HG02678 (cell line): ENCODE results near the gene RACGAP1.
"Not testable (repeated sequence)": the region's sequence is repeated elsewhere in the genome, so short reads cannot be mapped to it uniquely, and the experiment has no call there.

Source experiments
- ATAC-seq: cut with Tn5 transposase; IDR thresholded peaks from one replicate; pipeline ENCODE4 v1.9.1; 2021; ENCODE audit warnings: mild to moderate bottlenecking, moderate library complexity; ENCODE audit not compliant: unreplicated experiment

The RACGAP1 gene

DNA sequence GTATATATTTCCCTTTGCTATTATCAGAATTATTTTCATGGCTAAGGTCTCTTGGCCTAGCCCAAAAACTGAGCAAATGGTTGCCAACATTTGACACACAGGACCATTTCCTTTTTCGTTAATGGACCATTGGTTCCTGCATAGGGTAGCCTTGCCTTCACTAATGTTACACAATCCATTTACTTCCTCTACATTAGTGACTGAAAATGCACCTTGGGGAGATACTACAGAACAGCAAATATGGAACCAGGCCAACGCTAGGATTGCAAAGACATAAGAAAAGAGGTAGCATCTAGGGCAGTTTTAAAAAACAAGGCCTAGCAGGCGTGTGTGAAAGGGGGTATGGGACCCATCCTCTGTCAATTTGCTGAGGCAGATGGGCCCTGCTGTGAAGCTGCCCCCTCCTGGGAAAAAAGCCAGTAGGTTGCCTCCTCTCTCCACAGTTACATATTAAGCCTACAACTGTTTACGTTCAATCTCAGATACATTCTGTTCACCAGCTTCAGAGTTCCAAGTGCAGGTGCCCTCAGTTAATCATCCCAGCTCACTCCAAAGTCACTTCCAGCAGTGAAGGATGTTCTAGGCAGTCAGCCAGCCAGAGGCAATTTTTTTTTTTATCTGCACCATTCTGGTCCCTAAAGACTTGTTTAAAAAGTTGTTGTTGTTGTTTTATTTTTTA lies 37.5 kb downstream of the RACGAP1 start:
- no peak for ATAC-seq

DNA sequence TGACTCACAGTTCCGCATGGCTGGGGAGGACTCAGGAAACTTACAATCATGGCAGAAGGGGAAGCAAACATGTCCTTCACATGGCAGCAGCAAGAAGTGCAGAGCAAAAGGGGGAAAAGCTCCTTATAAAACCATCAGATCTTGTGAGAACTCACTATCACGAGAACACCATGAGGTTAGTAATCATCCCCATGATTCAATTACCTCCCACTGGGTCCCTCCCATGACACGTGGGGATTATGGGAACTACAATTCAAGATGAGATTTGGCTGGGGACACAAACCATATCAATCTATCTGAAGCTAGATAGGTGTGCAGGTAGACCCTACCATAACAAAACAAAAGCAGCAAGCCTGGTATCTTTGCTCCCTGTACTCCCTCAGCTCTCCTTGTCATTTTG lies 38.8 kb downstream of the RACGAP1 start:
- not testable (repeated sequence) for ATAC-seq

DNA sequence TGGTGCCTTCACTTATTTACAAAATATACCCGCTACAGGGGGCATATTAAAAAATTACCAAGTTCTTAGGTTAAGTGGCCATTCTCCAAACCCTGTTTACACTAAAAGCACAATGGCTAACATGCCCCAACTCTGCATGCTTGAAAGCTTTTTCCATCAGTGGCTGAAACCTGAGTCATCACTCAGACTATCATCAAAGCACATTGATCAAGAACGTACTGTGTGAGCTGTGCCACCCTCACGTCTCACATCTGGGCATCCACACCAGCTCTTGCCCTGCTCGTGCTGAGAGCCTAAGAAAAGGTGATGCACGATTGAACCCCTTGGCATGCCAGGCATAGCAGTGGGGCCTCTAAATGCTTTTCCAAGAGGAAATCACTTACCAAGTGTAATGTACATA lies 39.3 kb downstream of the RACGAP1 start:
- ATAC-seq = no peak

DNA sequence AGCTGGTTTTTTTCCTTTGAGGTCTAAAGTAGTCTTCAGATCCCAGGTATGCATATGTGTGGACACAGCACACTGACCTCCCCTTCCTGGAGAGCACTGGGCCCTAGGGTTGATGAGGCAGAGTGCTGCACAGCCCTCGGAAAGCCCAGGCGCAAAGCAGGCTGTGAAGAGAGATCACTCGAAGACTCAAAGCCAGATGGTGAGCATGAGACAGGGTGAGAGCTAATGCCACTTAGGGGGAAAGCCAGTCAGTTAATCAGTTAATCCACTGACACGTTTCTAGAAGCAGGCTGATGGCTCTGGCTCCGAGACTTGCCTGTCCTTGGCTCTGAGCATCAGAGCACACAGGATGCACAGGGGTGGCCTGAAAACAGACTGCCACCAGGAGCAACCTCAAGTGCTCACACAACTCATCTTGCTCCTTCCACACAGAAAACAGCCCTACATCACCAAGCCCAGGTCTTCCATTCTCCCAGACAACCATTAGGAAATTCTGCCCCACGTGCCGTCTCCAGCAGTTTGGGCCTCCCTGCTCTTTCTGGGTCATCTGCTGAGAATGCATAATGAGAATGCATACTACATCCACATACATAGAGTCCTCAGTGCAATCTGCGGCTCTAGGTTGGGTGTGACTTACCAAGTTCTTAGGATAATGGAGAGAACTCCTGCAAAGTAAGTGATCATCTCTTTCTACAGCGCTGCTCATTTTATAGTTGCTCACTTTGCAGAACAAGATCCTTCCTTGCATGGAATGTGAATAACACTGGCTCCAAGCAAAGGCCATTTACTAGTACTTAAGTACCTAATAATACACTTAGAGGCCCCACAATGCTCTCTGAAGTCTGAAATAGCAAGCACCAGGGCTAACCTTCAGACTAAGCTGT lies 40.6 kb downstream of the RACGAP1 start:
- no peak for ATAC-seq

DNA sequence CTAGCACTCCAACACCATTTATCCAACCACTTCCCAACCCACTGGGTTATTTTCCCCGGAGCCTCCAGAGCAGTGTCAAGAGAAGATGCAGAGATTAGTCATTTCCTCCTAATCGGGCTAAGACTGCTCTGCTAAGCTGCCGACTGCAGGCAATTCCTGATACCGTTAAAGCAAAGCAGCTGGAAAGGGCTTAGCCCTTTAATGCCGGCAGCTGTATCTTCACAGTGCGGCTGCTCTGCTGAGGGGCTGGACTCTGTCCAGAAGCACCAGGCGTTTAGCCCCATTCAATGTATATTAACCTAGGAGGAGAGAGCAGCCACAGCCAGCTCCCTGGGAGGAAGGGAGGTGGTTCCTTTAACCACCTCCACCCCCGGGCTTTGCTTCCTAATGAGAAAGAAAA lies 41.4 kb downstream of the RACGAP1 start:
- no peak for ATAC-seq

DNA sequence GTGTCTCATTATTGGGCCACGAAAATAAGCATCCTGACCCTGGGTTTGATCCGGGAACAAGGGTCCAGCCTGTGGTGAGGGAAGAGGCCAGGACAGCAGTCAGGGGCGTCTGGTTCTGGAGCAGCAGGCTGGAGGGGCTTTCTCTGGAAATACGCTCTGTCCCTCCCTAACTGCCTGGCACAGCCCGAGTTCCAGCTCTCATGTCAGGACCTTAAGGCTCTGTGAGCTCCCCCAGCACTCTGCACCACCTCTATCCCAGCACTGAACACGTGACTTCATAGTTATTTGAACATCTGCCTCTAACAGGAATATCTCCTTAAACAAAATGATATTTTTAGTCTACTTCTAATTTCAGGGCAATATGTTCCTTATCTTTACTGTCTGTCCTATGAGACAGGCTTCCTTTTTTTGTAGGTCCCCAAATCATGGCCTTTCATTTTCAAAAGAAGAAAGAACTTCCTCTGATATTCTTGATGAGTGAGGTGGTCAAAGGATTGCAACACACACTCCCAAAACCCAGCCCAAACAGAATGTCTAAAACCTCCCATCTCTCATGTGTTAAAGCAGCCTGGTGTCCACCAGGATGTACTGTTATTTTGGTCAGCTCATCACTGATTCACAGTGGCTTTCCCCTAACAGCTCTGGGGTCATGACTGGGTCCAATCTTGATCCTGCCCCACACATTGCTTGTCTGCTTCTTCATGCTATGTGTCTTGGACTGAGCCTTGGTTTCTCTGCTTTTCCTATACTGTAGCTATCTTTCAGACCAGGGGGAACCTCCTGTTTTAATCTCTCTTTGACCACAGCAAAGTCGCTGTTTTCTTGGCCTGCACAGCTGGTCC lies 42.8 kb downstream of the RACGAP1 start:
- no peak for ATAC-seq

DNA sequence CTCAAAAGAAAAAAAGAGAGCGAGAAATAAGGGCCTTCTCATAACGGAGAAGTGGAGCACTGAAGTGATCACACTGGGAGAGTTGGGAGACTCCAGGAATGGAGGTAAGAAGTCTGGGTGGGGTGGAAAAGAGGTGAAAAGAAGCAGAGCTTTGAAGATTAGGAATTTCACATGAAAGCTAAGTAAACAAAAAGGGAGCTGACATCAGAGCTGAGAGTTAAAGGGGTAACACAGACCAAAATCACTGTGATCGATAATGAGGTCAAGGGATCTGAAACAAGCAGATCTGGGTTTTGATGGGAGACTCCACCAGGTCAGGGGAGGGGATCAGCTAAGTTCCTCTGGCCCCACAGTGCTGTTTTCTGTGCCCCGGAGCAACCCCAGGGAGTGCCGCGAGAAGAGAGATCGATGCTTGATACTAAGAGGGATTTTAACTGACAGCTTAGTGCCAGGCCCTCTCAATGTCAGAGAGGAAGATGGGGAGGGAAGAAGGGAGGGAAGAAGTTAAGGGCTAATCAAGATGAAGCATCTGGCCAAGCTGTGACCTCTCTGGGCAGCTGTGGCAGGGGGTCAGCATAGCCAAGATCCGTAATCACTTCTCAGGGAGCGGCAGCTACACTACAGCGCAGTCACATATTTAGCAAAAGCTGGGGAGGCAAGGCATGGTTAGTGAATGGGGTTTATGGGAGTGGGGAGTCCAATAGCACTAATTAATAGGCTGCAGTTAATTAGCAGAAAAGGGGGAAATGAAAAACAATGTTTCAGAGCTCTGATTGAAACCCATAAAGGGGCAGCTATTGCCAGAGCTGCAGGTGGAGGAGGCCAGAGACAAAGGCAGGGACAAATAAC lies 44.6 kb downstream of the RACGAP1 start:
- ATAC-seq = no peak

DNA sequence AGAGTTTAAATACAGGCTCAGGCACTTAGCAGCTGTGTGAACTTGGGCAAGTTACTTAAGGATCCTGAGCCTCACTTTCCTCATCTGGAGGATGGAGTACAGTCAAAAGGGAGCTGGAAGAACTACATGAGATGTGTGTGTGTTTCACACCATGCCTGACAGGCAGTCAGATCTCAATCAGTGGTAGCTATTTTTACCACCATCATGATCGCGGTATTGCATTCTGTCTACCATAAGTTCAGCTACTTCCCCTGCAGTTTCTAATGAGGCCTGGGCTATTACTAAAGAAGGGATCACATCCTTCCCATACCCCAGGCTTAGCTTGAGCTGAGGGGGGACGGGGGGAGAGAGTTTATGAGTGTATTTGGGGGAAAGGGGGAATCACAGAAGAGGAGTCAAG lies 45.5 kb downstream of the RACGAP1 start:
- no peak for ATAC-seq

DNA sequence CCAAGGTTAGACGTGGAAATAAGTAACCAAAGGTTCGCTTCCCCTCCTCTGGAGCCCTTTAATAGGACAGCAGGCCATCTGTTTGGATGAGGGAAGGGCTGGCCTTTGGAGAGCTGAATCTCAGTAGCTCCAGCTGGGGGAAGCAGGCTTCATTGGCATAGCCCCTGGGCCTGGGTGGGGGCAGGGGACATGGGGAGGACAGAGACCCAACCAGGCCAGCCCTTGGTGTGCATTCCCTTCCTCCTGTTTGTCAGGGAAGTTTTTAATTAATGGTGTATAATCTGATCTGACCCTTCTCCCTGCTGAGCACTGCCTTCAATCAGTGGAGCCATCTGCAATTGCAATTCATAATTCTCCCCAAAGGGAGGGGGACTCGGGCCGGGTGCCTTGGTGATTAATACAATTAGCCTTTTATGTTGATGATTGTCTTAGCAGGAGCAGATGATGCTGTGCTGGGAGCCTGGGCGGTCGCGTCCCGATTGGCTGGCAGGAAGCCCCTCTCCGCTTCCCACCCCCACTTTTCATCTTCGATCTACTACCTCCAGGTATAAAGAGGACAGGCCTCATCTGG lies 46.2 kb downstream of the RACGAP1 start:
- no peak for ATAC-seq

DNA sequence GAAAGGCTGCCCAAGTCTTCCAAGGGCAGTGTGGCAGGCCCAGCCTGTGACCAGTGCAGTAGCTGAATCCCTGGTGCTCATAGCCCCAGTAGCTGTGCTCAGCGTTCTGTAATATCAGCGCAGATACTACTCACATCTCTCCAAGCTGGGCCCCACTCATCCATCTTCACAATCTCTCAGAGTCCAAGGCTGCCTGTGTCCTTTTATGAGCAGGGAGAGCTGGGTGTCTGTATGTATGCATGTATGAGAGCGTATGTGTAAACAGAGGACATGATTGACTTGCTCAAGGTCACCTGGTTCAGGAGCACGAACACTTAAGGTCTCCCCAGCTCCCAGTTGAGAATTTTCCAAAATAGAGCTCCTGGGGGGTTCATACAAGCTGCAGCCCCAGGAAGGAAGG lies 47.2 kb downstream of the RACGAP1 start:
- ATAC-seq = no peak

DNA sequence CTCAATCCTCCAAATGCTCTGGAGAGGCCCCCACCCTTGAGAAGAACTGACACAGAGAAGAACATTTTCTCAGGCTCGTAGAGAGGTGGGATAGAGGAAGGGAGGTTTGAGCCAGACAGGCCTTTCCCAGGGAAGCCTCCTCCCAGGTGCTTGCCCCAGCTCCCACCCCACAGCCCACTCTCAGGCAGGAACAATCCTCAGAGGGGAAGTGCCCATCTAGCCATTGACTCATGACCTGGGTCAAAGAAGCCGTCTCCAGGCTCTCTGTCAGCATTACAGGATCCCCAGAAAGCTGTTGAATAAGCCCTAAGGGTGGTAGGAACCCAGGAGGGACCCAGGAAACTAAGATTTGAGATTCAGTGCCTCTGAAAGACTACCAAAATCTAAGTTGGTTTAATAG lies 48.7 kb downstream of the RACGAP1 start:
- no peak for ATAC-seq

DNA sequence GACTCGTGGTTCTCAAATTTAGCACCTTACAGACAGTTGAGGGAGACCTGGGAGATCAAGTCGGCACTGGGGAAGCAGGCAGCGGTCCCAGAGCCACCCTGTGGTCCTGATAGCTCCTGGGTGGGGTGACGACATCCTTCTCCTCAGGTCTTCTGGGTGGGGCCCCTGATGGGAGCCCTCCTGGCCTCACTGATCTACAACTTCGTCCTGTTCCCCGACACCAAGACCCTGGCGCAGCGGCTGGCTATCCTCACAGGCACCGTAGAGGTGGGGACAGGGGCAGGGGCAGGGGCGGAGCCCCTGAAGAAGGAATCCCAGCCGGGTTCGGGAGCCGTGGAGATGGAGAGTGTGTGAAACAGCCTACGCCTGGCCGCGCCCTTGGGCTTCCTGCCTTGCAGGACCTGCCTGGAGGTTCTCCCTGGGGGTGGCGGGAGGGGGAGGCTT lies 50.0 kb downstream of the RACGAP1 start:
- ATAC-seq = no peak

DNA sequence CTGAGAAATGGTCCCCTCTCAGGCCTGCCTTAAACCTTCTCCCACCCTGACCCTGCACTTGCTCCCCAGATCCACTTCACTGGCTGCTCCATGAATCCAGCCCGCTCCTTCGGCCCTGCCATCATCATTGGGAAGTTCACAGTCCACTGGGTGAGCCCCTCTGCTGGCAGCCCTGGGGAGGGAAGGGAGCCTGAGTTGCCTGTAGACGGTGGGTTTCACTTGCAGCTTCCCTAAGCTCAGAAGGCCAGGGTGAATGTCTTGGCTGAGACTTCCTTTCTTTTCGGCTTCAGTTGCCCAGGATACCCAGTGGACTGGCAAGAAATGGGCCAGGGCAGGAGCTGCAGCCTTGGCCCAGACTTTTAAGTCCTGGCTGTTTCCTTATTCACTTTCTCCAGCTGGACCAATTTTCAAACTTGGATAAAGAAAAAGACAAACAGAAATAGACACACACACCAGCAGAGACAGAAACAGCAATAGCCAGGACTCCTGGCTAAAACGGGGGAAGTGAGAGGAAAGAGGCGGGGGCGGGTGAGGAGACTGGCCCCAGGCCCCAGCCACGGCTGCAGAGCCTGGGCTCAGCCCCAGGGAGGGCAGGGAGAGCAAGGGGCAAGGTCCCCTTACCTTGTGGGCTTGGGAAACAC lies 50.5 kb downstream of the RACGAP1 start:
- ATAC-seq = no peak

DNA sequence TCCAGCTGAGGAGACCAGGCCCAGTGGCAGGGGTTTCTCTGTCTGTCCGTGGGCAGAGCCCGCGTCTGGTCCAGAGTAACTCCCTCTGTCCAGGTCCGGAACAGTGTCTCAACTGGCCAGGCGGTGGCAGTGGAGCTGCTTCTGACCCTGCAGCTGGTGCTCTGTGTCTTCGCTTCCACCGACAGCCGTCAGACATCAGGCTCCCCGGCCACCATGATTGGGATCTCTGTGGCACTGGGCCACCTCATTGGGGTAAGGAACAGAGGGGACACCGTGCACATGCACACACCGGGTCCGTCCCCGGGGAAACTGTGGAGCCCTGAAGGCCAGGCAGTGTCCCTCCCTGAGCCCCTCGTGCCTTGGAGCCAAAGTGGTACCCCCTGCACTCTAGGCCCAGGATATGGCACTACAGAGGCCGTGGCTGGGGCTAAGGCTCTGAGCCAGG lies 51.0 kb downstream of the RACGAP1 start:
- no peak for ATAC-seq

DNA sequence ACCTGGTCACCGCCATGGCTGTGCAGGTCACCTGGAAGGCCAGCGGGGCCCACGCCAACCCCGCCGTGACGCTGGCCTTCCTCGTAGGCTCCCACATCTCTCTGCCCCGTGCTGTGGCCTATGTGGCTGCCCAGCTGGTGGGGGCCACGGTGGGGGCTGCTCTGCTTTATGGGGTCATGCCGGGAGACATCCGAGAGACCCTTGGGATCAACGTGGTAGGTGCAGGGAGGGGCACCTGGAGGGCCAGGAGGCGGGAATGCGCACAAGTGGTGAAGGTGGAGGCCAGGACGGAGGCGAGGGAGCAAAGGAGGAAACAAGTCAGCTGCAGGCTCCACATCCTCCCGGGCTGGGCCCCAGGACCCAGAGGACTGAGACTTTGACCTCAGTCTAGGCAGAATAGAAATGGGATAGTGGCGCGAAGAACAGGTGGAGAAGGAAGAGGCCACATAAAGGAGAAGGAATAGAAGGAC lies 51.9 kb downstream of the RACGAP1 start:
- no peak for ATAC-seq

DNA sequence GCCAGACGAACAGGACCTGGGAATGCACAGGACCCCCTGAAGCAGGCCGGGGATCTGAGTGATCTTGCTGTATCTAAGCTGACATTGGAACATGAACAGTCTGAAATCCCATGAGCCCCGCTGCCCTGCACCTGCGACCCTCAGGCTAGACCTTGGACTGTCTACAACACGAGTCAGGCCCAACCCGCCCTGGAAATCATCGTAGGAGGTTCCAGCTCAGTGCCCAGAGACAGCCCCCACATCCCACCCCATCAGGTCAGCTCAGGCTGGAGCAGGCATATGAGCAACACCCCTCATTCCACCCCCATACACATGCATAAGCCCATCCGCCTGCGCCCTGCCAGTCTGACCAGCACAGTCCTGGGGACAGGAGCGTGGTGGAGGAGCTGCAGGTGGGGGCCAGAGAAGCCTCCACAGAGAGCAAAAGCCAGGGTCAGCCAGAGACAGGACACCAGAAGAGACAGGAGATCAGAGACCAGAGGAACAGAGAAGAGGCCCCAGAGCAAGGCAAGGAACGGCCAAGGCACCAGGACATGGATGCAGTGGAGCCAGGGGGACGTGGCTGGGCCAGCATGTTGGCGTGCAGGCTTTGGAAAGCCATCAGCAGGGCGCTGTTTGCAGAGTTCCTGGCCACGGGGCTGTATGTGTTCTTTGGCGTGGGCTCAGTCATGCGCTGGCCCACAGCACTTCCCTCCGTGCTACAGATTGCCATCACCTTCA lies 52.5 kb downstream of the RACGAP1 start, which contains the start of gene AQP6:
AQP6 (plus strand) TSS at position 307 of the 720 bp plus-strand sequence; CDS start at position 534, 227 bp downstream.
- no peak for ATAC-seq

DNA sequence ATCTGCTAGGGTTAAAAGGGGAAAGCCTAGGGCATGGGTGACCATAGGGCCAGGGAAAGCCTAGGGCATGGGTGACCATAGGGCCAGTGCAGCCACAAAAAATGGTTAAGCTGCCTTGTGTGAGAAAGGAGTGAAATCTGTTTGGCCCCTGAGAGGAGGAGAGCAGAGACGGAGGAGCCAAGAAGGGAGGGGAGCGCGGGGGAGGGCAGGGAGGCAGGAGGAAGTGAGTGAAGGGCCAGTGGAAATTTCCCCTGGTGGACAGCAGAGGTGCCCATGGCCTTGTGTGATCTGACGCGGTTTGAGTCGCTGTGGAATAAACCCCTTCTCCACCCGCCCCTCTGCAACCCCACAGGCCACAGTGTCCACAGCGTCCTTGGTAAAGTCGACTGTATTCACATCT lies 53.2 kb downstream of the RACGAP1 start:
- no peak for ATAC-seq

DNA sequence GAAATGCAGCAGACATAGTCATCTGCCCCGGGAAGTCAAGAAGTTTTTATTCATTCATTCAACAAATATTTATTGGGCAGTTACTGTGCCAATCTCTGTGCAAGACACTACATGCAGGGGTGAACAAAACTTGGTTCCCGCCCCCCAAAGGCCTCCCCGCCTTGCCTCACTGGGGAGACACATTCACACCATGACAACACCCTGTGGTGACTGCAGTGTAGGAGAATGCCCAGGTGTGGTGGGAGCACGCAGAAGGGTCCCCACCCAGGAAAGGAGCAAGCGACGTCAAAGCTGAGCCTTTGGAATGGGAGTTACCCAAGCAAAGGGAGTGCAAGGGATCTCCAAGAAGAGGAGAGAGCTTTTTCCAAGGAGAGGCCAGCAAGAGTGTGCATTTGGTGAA lies 54.2 kb downstream of the RACGAP1 start:
- ATAC-seq = no peak

DNA sequence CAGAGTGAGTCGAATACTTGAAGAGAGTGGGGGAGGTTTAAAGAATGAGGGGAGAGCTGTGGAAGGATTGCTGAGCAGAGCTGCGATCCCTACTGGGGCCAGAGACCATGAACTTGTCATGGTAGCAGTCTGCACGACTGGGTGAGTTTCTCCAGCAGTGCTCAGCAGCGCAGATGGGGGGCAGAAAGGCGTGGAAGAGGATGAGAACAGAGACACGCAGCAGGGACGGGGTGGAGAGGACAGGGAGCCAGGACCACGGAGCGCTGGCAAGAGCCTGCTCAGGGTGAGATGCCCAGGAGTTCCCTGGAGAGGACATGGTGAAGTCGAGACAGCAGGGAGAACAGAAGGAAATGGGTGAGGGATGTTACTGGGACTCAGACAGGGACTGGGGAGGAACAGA lies 54.6 kb downstream of the RACGAP1 start:
- no peak for ATAC-seq
